Eye (tissue), 1 donor: Measurements from ENCODE around the gene PANX3.

Experiments used
- DNase-seq: peaks from one replicate; pipeline ENCODE4 v3.0.0-alpha.2; 2015

The PANX3 gene

GRCh38 chr11:124661553-124661952, 50.3 kb downstream of the PANX3 start:
- no peak for DNase-seq

- no peak for DNase-seq
Observed at GRCh38 chr11:124662106-124662505, 50.9 kb downstream of the PANX3 start.

- DNase-seq = no peak
Observed at GRCh38 chr11:124663861-124664260, 52.6 kb downstream of the PANX3 start.

- no peak for DNase-seq
Observed at GRCh38 chr11:124667601-124668000, 56.4 kb downstream of the PANX3 start.

GRCh38 chr11:124669193-124669592, 58.0 kb downstream of the PANX3 start:
- peak; percentile 74 for DNase-seq
